Kidney (tissue), 14 donors: ENCODE results near the gene SSPN. TPM values are rescaled to one million over a fixed set of nuclear protein-coding genes. Genes with fewer than 3 reads are reported as not detected.
A peak's percentile ranks its signal among the peaks of the same experiment; 100 is the strongest.

Source experiments
- DNase-seq, 5 donors: peaks; one replicate each; pipeline ENCODE4 v3.0.0-alpha.2; 2013 to 2020
- FAIRE-seq: peaks from 2 replicates; lab custom pipeline; 2012; peaks lifted over from hg19 to GRCh38; lab: Jason Lieb, UNC
- H3K27ac ChIP-seq, 2 donors: one replicate each; pipeline ENCODE4 v1.7.0; 2013; ENCODE audit warnings: low read depth in 2 of 2, low read length in 2 of 2, inconsistent platforms in 1 of 2
- H3K27me3 ChIP-seq: one replicate; pipeline ENCODE4 v1.7.1; 2013; ENCODE audit warnings: low read length, inconsistent platforms; ENCODE audit not compliant: control insufficient read depth, insufficient read depth
- H3K36me3 ChIP-seq, 3 donors: one replicate each; pipeline versions ENCODE4 v1.7.0 to v1.7.1; 2013; ENCODE audit warnings: low read length in 3 of 3, control low read depth in 1 of 3, inconsistent platforms in 1 of 3; ENCODE audit not compliant: insufficient read depth in 3 of 3, control insufficient read depth in 2 of 3
- H3K4me1 ChIP-seq, 3 donors: one replicate each; pipeline versions ENCODE4 v1.7.0 to v1.7.1; 2013; ENCODE audit warnings: low read length in 3 of 3, inconsistent platforms in 1 of 3, low read depth in 1 of 3; ENCODE audit not compliant: control insufficient read depth in 2 of 3, insufficient read depth in 2 of 3
- H3K4me3 ChIP-seq, 3 donors: one replicate each; pipeline versions ENCODE4 v1.7.0 to v1.8.1; 2013; ENCODE audit warnings: low read length in 3 of 3, control low read depth in 1 of 3, inconsistent platforms in 1 of 3
- H3K9ac ChIP-seq, 3 donors: one replicate each; pipeline versions ENCODE4 v1.7.0 to v1.7.1; 2013; ENCODE audit warnings: low read length in 3 of 3, control low read depth in 1 of 3, inconsistent platforms in 1 of 3
- H3K9me3 ChIP-seq, 3 donors: one replicate each; pipeline versions ENCODE4 v1.7.0 to v1.7.1; 2013; ENCODE audit warnings: low read length in 3 of 3, control low read depth in 1 of 3, inconsistent platforms in 1 of 3; ENCODE audit not compliant: control insufficient read depth in 2 of 3, insufficient read depth in 1 of 3
- intact Hi-C: fragments of 100-400 bp; cut with DNase I; formaldehyde crosslinking; loops from one replicate; pipeline ENCODE4 v1.11.1; 2022
- polyA plus RNA-seq: library from polyadenylated mRNA; stranded (reverse); fragments of 350-450 nt; fragmentation: Illumina TruSeq; extraction: RNeasy Lipid Tissue Mini Kit (QIAGEN cat#74804); gene quantifications from one replicate; pipeline ENCODE4 v1.2.3, GENCODE V29; 2014; ENCODE audit warnings: low read depth, low replicate concordance; ENCODE audit not compliant: insufficient read depth
- total RNA-seq: library from RNA; stranded (reverse); fragmentation: NEBNext Ultra II Directional; extraction: Animal tissue kit (Norgen Biotek cat#: 25700); gene quantifications from one replicate; pipeline ENCODE4 v1.2.1, GENCODE V29; 2021
- TF ChIP-seq, protein P1 (sequence below): IDR thresholded peaks from 3 replicates; pipeline ENCODE4 v1.5.1; 2012; ENCODE audit warnings: mild to moderate bottlenecking, moderate library complexity, borderline replicate concordance; ENCODE audit not compliant: insufficient read depth; ENCODE audit errors: extremely low read depth
- donor health status: control.
- donor health status: control.
- donor health status: control.
- donor health status: control.
- donor health status: control.
- donor health status: DM: yes; HTN: yes; CAD: no.
- donor health status: Normal renal cell carcinoma (clear cell type).

Gene SSPN
- total and polyA plus RNA-seq, 2 donors from 2014 or later: 3.2 to 17.8 TPM

DNA sequence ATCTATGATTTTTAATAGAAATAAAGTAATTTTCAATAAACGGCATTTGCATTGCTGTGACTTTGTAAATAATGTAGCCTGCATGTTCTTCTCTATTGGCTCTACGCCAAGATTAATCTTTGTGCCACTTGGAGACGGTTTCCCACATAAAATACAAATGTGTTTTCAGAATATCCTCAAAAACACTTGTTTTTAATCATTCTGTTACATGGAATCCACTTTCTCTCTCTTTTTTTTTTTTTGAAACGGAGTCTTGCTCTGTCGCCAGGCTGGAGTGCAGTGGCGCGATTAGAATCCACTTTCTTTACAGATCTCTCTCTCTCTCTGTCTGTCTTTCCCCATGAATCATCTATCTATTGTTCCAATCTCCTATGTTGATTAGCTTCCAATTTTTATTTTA lies 22.8 kb upstream of the SSPN start:
- intact Hi-C loops: no loop called here
- Histone ChIP-seq H3K4me1 (no peaks in the 10 kb centered on the region), H3K9me3 (no peaks in the 10 kb centered on the region), H3K36me3 (no peaks in the 10 kb centered on the region), H3K9ac (no peak overlapping the region), H3K27ac (no peak overlapping the region), H3K27me3 (no peaks in the 10 kb centered on the region), H3K4me3 (no peak overlapping the region)
- TF ChIP-seq, protein P1, sequence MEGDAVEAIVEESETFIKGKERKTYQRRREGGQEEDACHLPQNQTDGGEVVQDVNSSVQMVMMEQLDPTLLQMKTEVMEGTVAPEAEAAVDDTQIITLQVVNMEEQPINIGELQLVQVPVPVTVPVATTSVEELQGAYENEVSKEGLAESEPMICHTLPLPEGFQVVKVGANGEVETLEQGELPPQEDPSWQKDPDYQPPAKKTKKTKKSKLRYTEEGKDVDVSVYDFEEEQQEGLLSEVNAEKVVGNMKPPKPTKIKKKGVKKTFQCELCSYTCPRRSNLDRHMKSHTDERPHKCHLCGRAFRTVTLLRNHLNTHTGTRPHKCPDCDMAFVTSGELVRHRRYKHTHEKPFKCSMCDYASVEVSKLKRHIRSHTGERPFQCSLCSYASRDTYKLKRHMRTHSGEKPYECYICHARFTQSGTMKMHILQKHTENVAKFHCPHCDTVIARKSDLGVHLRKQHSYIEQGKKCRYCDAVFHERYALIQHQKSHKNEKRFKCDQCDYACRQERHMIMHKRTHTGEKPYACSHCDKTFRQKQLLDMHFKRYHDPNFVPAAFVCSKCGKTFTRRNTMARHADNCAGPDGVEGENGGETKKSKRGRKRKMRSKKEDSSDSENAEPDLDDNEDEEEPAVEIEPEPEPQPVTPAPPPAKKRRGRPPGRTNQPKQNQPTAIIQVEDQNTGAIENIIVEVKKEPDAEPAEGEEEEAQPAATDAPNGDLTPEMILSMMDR: no peak
- FAIRE-seq (no peak), DNase-seq (no peak)

DNA sequence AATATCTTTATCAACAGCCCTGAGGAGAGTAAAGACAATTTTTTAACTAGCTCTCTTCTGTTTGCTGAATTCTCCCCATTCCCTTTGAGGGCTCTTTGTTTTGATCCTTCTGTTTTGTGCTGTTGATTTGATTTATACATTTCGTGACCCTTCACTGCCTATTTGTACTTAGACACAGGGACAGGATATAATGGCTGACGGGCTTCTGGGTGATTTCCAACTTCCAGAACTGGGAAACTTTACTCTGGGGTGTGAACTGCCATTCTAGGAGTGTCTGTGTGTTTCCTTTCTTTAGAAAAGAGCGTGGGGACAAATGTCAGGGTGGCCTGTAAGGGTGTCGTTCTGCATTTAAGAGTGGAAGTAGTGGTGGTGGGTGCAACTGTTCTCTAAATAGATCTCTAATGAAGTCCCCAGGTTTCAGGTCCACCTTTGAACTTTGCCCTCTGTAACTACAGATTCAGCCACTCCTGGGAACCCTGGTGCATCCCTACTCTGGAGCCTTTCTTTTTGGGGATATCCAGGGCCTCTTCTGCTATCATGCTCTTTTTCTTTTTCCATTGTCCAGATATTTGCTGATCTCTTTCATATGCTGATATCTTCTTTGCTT lies 22.3 kb upstream of the SSPN start:
- intact Hi-C loops: no loop called here
- Histone ChIP-seq H3K27ac (no peak overlapping the region), H3K9me3 (no peaks in the 10 kb centered on the region), H3K4me3 (no peak overlapping the region), H3K27me3 (no peaks in the 10 kb centered on the region), H3K36me3 (no peaks in the 10 kb centered on the region), H3K4me1 (no peaks in the 10 kb centered on the region), H3K9ac (no peak overlapping the region)
- DNase-seq (peak in 1 of 5 donors; percentile 48), FAIRE-seq (no peak)
- TF ChIP-seq, protein P1: no peak

DNA sequence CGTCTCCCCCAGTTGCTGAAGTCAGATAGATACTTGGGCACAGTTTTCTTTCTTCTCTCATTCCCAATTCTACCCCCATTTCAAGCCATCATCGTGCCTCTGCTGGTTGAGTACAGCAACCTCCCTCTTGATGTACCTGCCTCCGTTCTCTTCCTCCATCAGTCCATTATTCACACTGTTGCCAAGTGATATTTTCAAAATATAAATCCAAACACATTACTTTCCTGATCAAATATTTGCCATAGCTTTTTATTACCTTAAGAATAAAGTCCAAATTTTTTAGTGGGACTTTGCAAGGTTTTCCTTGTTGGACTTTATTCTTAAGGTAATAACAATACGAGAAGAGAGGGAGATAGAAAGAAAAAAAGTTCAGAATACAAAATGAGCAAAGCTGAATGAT lies 18.6 kb upstream of the SSPN start:
- Histone ChIP-seq H3K9me3 (no peaks in the 10 kb centered on the region), H3K4me3 (no peak overlapping the region), H3K36me3 (no peaks in the 10 kb centered on the region), H3K27me3 (no peaks in the 10 kb centered on the region), H3K9ac (no peak overlapping the region), H3K27ac (no peak overlapping the region), H3K4me1 (no peaks in the 10 kb centered on the region)
- TF ChIP-seq, protein P1: no peak
- DNase-seq: no peak
- FAIRE-seq: no peak
- intact Hi-C loops: no loop called here

DNA sequence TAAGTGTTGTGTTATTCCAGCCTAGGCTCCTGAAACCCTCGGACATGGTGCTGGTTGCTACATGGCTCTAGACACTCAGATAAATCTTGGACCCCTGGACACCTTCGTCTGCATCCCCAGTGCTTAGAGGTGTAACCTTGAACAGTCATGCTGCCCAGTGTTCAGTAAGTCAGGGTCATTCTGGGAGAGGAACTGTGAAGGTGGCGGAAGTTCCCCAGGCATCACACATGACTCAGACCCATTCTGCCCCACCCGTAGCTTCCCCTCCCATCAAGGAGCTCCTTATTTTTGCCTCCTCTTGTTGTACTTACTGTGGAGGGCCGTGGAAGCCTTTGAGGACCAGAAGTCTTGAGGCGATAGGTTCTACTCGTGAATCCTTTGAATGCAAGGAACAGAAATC lies 18.1 kb upstream of the SSPN start:
- FAIRE-seq (no peak), DNase-seq (no peak)
- Histone ChIP-seq H3K9ac (no peak overlapping the region), H3K27me3 (no peaks in the 10 kb centered on the region), H3K4me3 (no peak overlapping the region), H3K9me3 (no peaks in the 10 kb centered on the region), H3K4me1 (no peaks in the 10 kb centered on the region), H3K36me3 (no peaks in the 10 kb centered on the region), H3K27ac (no peak overlapping the region)
- TF ChIP-seq, protein P1: no peak
- intact Hi-C loops: no loop called here
